SK-N-MC (cell line): Measurements from ENCODE around the gene USP35.

ENCODE experiments used
- EZH2 ChIP-seq: fragments of 200-600 bp; sonication (generic); IDR thresholded peaks from one replicate; pipeline ENCODE4 v1.6.1; 2017; ENCODE audit warnings: antibody characterized with exemption
- FOXP2 ChIP-seq: optimal IDR thresholded peaks from 2 replicates; pipeline ENCODE3; 2011; ENCODE audit warnings: mild to moderate bottlenecking, moderate library complexity; ENCODE audit not compliant: insufficient read depth; ENCODE audit errors: extremely low read length, control extremely low read depth
- POLR2AphosphoS5 ChIP-seq: IDR thresholded peaks from 2 replicates; pipeline ENCODE4 v1.6.1; 2012; ENCODE audit warnings: mild to moderate bottlenecking, low read depth, low read length, borderline replicate concordance

GRCh38 chr11:78147807-78148206, 40.9 kb upstream of the USP35 start:
- TF ChIP-seq EZH2, result no peak
- no peak for TF ChIP-seq POLR2AphosphoS5
- TF ChIP-seq FOXP2, result no peak
